ENCODE measurements around the gene DGKB.
"Not testable (repeated sequence)": the region's sequence is repeated elsewhere in the genome, so short reads cannot be mapped to it uniquely, and the experiment has no call there.

The DGKB gene

DNA sequence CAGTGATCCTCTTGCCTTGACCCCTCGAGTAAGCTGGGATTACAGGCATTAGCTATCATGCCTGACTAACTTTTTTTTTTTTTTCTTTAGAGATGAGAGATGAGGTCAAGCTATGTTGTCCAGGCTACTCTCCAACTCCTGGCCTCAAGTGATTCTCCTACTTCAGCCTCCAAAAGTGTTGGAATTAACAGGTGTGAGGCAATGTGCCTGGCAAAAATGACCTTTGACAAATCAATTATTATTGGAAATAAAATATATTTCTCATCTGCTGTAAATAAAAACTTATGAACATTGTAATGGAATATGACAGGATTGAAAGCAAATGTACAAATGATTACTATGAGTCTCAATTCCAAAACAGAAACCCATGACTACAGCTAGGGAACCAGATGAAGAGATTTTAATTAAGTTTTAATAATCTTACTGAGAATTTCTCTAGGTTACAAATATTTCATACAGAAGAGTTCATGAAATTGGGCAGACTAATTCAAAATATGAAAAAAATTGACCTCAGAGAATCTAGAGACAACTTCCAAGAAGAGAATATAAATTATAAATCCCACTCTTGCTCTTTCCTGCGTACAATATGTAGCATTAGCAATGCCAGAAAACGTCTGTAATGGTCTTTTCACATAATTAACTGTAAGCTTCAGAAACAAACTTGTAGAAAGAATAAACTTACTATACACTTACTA is 414.7 kb downstream of the DGKB start:
- no peak for TF ChIP-seq CTCF (IDR thresholded peaks at IDR 0.05; ENCODE audit: extremely low read depth, missing control alignments)
- DNase-seq (ENCODE audit: low spot score), result no peak

GRCh38 chr7:14483663-14484062 is 418.9 kb downstream of the DGKB start:
- TF ChIP-seq CTCF (IDR thresholded peaks at IDR 0.05; ENCODE audit: extremely low read depth, missing control alignments), result no peak

DNA sequence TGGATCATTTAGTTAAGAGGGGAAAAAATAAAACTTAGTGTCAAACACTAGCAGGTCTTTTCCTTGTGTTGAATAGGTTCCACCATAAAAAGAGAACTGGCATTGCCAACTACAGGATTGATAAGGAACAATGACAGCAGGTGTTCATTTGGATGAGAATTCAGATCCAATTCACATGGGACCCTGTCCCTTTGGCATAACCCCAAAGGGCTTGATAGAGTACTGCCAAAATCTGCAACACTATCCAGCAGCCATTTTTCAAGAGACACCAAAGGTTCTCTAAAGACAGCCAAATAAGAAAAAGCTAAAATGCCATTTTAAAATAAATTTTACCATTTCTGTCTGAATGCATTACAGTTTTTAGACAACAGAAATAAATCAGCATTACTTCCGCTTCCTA is 422.3 kb downstream of the DGKB start:
- no peak for DNase-seq (ENCODE audit: low spot score)
- TF ChIP-seq CTCF (IDR thresholded peaks at IDR 0.05; ENCODE audit: extremely low read depth, missing control alignments), result no peak

More at GRCh38 chr7:14483663-14484062, 418.9 kb downstream of the DGKB start:
- DNase-seq (ENCODE audit: low spot score), result no peak

- TF ChIP-seq CTCF (IDR thresholded peaks at IDR 0.05; ENCODE audit: extremely low read depth, missing control alignments), result no peak
- DNase-seq (ENCODE audit: low spot score), result no peak
These were observed 423.6 kb downstream of the DGKB start for GRCh38 chr7:14478834-14479510.

- not testable (repeated sequence) for DNase-seq (ENCODE audit: low spot score)
These were observed 440.8 kb downstream of the DGKB start for GRCh38 chr7:14461716-14462115.

GRCh38 chr7:14458846-14459245 is 443.7 kb downstream of the DGKB start:
- not testable (repeated sequence) for DNase-seq (ENCODE audit: low spot score)

DNA sequence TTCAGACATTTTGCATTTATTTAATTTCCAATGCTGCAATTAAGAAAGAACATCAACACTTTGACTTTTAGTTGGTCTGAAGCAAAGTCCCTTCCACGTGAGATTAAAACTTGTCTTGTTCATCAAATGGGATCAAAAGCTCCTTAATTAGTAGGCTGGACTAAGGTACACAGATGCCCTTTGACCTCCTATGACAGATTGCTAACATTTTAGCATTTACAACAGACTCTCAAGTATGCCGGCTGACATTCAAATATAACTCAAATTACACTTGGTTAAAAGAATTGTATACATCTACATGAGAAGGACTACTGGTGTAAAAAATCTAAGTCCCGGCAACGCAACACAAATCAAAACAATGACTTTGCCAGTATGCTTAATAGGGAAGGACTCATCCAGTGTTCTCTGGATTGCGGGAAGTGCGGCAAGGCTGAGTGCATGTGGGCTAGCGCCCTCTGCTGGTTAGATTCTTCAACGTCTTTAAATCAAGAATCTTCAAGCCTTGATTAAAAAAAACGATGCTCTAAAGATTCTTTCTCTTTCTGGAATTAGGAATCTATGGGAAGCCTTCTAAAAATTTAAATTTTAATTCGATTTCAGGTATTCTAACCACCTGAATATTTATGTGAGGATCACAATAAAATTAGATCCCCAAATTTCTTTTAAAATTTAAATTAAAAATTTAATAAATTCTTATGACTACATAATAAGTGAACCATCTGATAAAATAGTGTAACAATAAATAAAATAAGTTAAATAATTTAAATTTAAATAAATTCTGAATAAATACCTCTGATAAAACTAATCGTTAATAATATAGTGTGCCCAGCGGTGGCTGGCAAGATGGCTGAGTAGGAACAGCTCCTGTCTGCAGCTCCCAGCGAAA is 444.7 kb downstream of the DGKB start:
- peak; percentile 37 for DNase-seq (ENCODE audit: low spot score)
- TF ChIP-seq CTCF (IDR thresholded peaks at IDR 0.05; ENCODE audit: extremely low read depth, missing control alignments), result peak; percentile 68

GRCh38 chr7:14449291-14449690 is 453.3 kb downstream of the DGKB start:
- TF ChIP-seq CTCF (IDR thresholded peaks at IDR 0.05; ENCODE audit: extremely low read depth, missing control alignments), result no peak
- no peak for DNase-seq (ENCODE audit: low spot score)

Measured in GM20000 (cell line).